ENCODE data around the gene COA1. TPM values are rescaled to one million over a fixed set of nuclear protein-coding genes. Genes with fewer than 3 reads are reported as not detected.
A peak's percentile ranks its signal among the peaks of the same experiment; 100 is the strongest.

Gene COA1
- total and polyA plus RNA-seq, 2 donors (not counting 3 experiments of a cell fraction or from before 2014, with no cell fraction given): 38.1 to 55.1 TPM

DNA sequence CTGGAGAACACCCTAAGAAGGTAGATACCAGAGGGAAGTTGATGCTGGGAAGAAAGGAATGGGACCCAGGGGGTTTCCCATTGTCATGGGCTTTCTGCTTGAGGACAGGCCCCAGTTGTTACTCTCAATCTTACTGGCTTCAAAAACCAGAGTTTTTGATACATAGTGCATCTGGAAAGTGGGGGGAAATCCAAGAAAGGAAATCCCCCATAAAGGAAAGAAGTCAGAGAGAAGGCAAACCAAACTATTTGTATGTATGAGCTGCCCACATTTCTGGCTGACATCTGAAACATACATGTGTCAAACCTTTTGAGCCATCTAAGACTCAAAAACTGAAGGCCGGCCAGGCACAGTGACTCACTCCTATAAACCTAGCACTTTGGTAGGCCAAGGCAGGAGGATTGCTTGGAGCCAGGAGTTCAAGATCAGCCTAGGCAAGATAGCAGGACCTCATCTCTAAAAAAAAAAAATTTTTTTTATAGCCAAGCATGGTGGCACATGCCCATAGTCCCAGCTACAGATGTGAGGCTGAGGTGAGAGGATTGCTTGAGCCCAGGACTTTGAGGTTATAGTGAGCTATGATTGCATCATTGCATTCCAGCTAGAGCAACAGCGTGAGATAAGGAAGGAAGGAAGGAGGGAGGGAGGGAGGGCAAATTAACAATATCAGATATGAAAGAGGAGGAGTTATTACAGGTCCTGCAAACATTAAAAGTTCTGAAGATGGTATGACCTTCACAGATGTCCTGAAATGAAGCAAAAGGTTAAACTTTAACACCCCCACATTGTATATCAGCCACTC, 6.7 kb upstream of the COA1 start:
- H3K4me3 ChIP-seq (replicated peaks in 1 of 3; ENCODE audit: insufficient read depth in 1 of 3, low read depth in 1 of 3, low read length in 3 of 3): no peak overlapping the region
- no peaks in the 10 kb centered on the region for H3K9me1 ChIP-seq (replicated peaks; ENCODE audit: control insufficient read depth, extremely low read depth, insufficient read depth, low read length)
- peaks cover 3% of the 10 kb centered on the region for H3K4me1 ChIP-seq (ENCODE audit: control insufficient read depth, extremely low read depth, insufficient read depth, low read length)
- DNase-seq (ENCODE audit: low read depth, low spot score) (no peak), FAIRE-seq (peak; percentile 37)
- H2AFZ ChIP-seq (ENCODE audit: low read depth, low read length): no peak overlapping the region
- dilution Hi-C loops (cut with MboI; ENCODE audit: extremely low pct_ligation_motif_present, low sequenced_read_pairs): no loop called here
- H3K79me2 ChIP-seq (ENCODE audit: control insufficient read depth, insufficient read depth, low read length): no peaks in the 10 kb centered on the region
- no peaks in the 10 kb centered on the region for H3K36me3 ChIP-seq (ENCODE audit: control insufficient read depth in 2 of 2, extremely low read depth in 1 of 2, insufficient read depth in 2 of 2, low read length in 2 of 2)
- BruUV-seq (replicated peaks): no TSS peak
- intact Hi-C loops (cut with micrococcal nuclease): no loop called here
- no peaks in the 10 kb centered on the region for H4K20me1 ChIP-seq (replicated peaks; ENCODE audit: control insufficient read depth, extremely low read depth, insufficient read depth, low read length)
- H3K4me2 ChIP-seq (ENCODE audit: insufficient read depth, low read length): no peak overlapping the region
- peaks cover 2 to 3% of the 10 kb centered on the region in 2 experiments for H3K27me3 ChIP-seq (ENCODE audit: control insufficient read depth in 2 of 2, insufficient read depth in 2 of 2, low read length in 2 of 2)
- ChIA-PET POLR2A (no interaction called here), CTCF (interaction anchor here (1.0 to 1.7 kb wide), 4 partner anchors 10 to 297 kb away, joined by 3 to 5 read pairs (median 3); partner anchors contain the start of gene STK17A)
- no peak overlapping the region for H3K27ac ChIP-seq (ENCODE audit: insufficient read depth, low read depth, low read length)
- no peaks in the 10 kb centered on the region for H3K9me3 ChIP-seq (replicated peaks; ENCODE audit: control insufficient read depth, insufficient read depth, low read length)
- H3K9ac ChIP-seq (replicated peaks; ENCODE audit: extremely low read depth, insufficient read depth, low read length): no peak overlapping the region
- TF ChIP-seq GATA2 (IDR thresholded peaks at IDR 0.05; ENCODE audit: insufficient read depth, insufficient read length, low read depth, low read length): peak; percentile 35
- TF ChIP-seq FOS (IDR thresholded peaks at IDR 0.05; ENCODE audit: borderline replicate concordance, insufficient read depth, low read length): no peak

GRCh38 chr7:43735403-43735801, 6.1 kb upstream of the COA1 start:
- dilution Hi-C loops (cut with MboI; ENCODE audit: extremely low pct_ligation_motif_present, low sequenced_read_pairs): no loop called here
- CTCF ChIA-PET: interaction anchor here (1.1 kb wide), 1 partner anchor 153 kb away, joined by 3 read pairs; the partner anchor contains the start of gene STK17A
- FAIRE-seq: no peak

More at GRCh38 chr7:43735403-43735801, 6.1 kb upstream of the COA1 start:
- Histone ChIP-seq H2AFZ (ENCODE audit: low read depth, low read length) (no peak overlapping the region), H3K36me3 (ENCODE audit: control insufficient read depth in 2 of 2, extremely low read depth in 1 of 2, insufficient read depth in 2 of 2, low read length in 2 of 2) (no peaks in the 10 kb centered on the region), H3K4me2 (ENCODE audit: insufficient read depth, low read length) (no peak overlapping the region), H3K27me3 (ENCODE audit: control insufficient read depth in 2 of 2, insufficient read depth in 2 of 2, low read length in 2 of 2) (peaks cover 2 to 3% of the 10 kb centered on the region in 2 experiments), H3K9ac (replicated peaks; ENCODE audit: extremely low read depth, insufficient read depth, low read length) (no peak overlapping the region), H4K20me1 (replicated peaks; ENCODE audit: control insufficient read depth, extremely low read depth, insufficient read depth, low read length) (no peaks in the 10 kb centered on the region), H3K9me1 (replicated peaks; ENCODE audit: control insufficient read depth, extremely low read depth, insufficient read depth, low read length) (no peaks in the 10 kb centered on the region), H3K9me3 (replicated peaks; ENCODE audit: control insufficient read depth, insufficient read depth, low read length) (no peaks in the 10 kb centered on the region), H3K27ac (ENCODE audit: insufficient read depth, low read depth, low read length) (no peak overlapping the region), H3K79me2 (ENCODE audit: control insufficient read depth, insufficient read depth, low read length) (no peaks in the 10 kb centered on the region), H3K4me1 (ENCODE audit: control insufficient read depth, extremely low read depth, insufficient read depth, low read length) (peaks cover 3% of the 10 kb centered on the region), H3K4me3 (replicated peaks in 1 of 3; ENCODE audit: insufficient read depth in 1 of 3, low read depth in 1 of 3, low read length in 3 of 3) (no peak overlapping the region)
- BruUV-seq (replicated peaks): no TSS peak
- POLR2A ChIA-PET: no interaction called here
- intact Hi-C loops (cut with micrococcal nuclease): no loop called here
- TF ChIP-seq EZH2 (IDR thresholded peaks at IDR 0.05; ENCODE audit: borderline replicate concordance, low read depth, low read length, severe bottlenecking): no peak
- no peak for TF ChIP-seq MYC (IDR thresholded peaks at IDR 0.05; ENCODE audit: low read depth, low read length)
- no peak for TF ChIP-seq GATA2 (IDR thresholded peaks at IDR 0.05; ENCODE audit: insufficient read depth, insufficient read length, low read depth, low read length)
- no peak for TF ChIP-seq POLR2A (IDR thresholded peaks at IDR 0.05; ENCODE audit: low read depth, low read length)
- TF ChIP-seq, protein P1, sequence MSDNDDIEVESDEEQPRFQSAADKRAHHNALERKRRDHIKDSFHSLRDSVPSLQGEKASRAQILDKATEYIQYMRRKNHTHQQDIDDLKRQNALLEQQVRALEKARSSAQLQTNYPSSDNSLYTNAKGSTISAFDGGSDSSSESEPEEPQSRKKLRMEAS (IDR thresholded peaks at IDR 0.05; ENCODE audit: insufficient read depth, insufficient read length): no peak
- no peak for TF ChIP-seq POLR2AphosphoS5 (IDR thresholded peaks at IDR 0.05; ENCODE audit: insufficient read depth, low read depth, low read length)
- TF ChIP-seq CTCF (IDR thresholded peaks at IDR 0.05; ENCODE audit: extremely low read depth in 1 of 2, insufficient read depth in 1 of 2, low read depth in 1 of 2, low read length in 2 of 2): no peak
- no peak for TF ChIP-seq JUN (IDR thresholded peaks at IDR 0.05; ENCODE audit: borderline replicate concordance, insufficient read depth, insufficient read length, low read depth)
- TF ChIP-seq FOS (IDR thresholded peaks at IDR 0.05; ENCODE audit: borderline replicate concordance, insufficient read depth, low read length): no peak
- DNase-seq (ENCODE audit: low read depth, low spot score): no peak
